Esophagus muscularis mucosa (tissue), 3 donors: ENCODE data around the gene CCDC158.

Experiments
- POLR2A ChIP-seq: fragments of 450-650 bp; IDR thresholded peaks from one replicate; pipeline ENCODE4 v1.6.1; 2017; ENCODE audit warnings: antibody characterized with exemption, moderate library complexity, mild to moderate bottlenecking, low read depth
- POLR2AphosphoS5 ChIP-seq, 2 donors: sonication (generic); formaldehyde crosslinking; IDR thresholded peaks; one replicate each; pipeline ENCODE4 v1.6.1; 2017; ENCODE audit warnings: antibody characterized with exemption in 2 of 2
- TF ChIP-seq, protein P1 (sequence below), 3 experiments: fragments of 200-600 bp in 2 of 3; fragments of 450-650 bp in 1 of 3; sonication (generic) in 2 of 3; IDR thresholded peaks; one replicate each; pipeline ENCODE4 v1.5.1; 2017 to 2019; ENCODE audit warnings: antibody characterized with exemption in 3 of 3, mild to moderate bottlenecking in 2 of 3, moderate library complexity in 1 of 3

DNA sequence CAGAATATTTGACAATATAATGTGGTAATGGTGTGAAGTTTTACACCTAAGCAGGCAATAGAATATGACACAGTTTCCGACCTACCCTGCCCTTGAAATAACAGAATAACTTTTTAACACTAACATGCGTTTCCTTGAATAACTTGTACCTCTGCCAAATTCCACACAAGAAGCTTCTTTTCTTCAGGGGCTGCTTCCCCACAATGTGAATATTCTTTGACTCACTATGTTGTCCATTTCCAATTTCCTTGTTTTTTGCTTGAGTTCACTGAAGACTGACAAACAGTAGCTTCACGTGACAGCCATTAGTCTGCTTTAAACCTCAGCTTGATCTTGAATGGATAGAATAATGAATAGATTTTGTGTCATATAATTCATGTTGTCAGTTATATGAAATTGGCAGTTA is 28.4 kb upstream of the CCDC158 start:
- TF ChIP-seq, protein P1, sequence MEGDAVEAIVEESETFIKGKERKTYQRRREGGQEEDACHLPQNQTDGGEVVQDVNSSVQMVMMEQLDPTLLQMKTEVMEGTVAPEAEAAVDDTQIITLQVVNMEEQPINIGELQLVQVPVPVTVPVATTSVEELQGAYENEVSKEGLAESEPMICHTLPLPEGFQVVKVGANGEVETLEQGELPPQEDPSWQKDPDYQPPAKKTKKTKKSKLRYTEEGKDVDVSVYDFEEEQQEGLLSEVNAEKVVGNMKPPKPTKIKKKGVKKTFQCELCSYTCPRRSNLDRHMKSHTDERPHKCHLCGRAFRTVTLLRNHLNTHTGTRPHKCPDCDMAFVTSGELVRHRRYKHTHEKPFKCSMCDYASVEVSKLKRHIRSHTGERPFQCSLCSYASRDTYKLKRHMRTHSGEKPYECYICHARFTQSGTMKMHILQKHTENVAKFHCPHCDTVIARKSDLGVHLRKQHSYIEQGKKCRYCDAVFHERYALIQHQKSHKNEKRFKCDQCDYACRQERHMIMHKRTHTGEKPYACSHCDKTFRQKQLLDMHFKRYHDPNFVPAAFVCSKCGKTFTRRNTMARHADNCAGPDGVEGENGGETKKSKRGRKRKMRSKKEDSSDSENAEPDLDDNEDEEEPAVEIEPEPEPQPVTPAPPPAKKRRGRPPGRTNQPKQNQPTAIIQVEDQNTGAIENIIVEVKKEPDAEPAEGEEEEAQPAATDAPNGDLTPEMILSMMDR (IDR thresholded peaks at IDR 0.05) = no peak
- TF ChIP-seq POLR2A (no peak), POLR2AphosphoS5 (IDR thresholded peaks at IDR 0.05) (no peak)
